ENCODE measurements around the gene SKP2.
"Not testable (repeated sequence)": the region's sequence is repeated elsewhere in the genome, so short reads cannot be mapped to it uniquely, and the experiment has no call there.

Gene SKP2

DNA sequence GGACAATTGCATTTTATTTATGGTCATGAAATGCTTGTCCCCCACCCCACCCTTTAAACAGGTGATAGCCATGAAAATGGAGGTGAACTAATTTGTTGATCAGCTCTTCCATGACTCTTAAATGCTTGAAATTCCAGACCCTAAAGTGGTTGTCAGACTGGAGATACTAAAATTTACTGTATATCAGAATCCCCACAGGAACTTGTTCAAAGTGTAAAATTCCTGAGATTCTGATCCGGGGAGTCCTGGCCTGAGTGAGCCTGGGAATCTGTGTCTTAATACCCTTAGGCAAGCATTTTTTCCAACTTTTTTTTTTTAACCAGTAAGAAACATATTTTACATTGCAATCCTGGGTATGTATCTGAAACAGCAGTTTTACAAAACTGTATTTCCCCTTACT is 4.7 kb downstream of the SKP2 start:
- DNase-seq (ENCODE audit: low read depth), result no peak

- DNase-seq (ENCODE audit: low read depth), result no peak
These were observed 6.2 kb downstream of the SKP2 start for GRCh38 chr5:36158144-36158543.

DNA sequence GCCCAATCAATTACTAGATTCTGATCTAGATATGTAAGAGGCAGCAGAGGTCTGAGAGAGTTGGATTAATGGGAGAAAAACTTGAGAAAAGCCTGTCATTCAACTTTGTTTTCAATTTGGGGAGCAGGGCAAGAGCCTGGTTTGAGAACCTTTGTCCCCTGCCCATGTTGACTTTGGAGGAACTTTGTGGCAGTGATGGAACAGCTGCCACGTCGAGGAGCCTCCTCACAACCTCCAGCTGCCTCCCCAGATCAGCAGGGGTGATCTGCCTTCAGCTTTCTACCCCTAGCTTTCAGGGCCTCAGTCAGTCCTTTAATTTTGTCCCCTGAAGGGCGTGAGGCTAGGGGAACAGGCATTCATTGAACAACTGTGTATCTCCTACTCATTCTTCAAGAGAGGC is 8.7 kb downstream of the SKP2 start:
- DNase-seq (ENCODE audit: low read depth), result no peak

DNA sequence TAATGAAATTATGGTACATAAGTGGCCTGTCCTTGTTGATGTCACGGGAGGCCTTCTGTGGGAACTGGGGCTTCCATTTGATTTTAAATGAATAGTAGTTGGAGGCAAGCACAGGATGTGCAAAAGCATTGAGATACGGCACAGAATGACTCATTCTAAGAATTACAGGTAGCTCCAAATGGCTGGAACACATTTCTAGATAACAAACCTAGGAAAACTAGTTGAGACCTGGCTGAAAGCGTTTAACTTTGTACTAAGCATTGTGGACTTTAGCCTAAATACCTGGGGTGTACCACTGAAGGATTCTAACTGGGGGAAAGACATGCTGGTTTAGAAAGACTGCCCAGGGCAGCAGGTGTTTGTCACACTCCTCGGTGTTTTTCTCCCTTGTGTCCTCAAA is 9.4 kb downstream of the SKP2 start:
- DNase-seq (ENCODE audit: low read depth), result no peak

DNA sequence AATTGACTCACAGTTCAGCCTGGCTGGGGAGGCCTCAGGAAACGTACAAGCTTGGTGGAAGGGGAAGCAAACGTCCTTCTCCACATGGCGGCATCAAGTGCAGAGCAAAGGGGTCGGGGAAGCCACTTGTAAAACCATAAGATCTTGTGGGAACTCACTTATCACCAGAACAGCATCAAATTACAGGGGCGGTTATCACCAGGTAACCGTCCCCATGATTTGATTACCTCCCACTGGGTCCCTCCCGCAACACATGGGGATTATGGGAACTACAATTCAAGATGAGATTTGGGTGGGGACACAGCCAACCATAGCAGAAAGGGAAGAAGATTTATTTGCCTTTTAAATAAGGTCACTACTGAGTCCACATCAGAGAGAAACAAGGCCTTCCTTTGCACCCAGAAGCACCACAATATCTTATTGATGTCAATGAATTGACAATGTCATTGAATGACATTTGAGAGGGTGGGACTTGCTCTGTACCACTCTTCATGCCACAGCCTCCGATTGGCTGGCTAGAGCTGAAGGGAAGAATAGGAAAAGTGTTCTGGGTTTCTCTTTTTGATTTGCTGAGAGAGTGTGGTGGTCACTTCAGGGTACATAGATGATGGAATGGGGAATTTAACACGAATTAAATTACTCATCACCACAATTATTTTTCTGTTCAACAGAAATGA is 11.0 kb downstream of the SKP2 start:
- no peak for DNase-seq (ENCODE audit: low read depth)

GRCh38 chr5:36164461-36164860 is 12.6 kb downstream of the SKP2 start:
- no peak for DNase-seq (ENCODE audit: low read depth)

DNA sequence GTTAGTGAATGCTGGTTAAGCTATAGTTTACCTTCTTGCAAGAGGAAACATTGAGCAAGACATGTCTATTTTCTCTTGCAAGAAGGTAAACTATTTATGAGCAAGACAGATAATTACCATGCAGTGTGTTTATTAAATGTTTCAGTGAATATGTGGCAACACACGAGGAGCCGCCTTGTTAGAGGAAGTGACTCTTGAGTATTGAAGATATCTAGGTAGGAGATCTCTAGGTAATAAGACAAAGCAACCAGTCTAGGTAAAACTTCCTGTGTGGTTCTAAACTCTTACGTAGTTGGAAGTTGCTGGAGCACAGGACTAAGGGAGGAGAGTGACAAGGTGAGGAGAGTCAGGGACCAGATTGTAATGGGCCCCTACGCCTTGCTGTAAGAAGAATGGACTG is 16.8 kb downstream of the SKP2 start:
- DNase-seq (ENCODE audit: low read depth), result no peak

DNA sequence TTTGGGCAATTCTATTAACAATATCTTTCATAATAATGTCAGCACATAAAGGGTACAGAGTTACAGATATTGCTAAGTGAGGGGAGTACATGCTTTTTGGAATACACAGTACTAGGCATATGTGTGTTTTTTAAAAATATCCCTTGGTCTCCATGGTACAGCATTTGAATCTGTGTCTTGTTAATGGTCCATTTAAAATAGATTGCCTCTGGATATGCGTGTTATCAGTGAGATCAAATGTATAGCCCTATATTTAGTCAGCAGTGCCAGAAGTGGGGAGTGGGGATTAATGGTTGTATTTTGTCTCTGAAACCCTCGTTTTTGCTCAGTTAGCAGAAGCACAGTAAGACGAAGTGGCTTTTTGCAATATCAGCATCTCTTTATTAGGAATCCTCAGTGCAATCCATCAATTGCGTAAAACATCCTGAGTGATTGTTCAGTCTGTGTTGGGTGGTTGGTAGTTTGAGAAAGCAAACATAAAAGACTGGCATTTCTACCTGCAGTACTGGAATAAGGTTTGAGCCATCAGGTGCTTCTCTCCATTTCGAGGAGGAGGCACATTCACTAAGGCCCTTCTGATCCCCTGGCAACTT is 19.0 kb downstream of the SKP2 start:
- DNase-seq (ENCODE audit: low read depth), result no peak

- DNase-seq (ENCODE audit: low read depth), result no peak
These were observed 20.7 kb downstream of the SKP2 start for GRCh38 chr5:36172599-36172998.

DNA sequence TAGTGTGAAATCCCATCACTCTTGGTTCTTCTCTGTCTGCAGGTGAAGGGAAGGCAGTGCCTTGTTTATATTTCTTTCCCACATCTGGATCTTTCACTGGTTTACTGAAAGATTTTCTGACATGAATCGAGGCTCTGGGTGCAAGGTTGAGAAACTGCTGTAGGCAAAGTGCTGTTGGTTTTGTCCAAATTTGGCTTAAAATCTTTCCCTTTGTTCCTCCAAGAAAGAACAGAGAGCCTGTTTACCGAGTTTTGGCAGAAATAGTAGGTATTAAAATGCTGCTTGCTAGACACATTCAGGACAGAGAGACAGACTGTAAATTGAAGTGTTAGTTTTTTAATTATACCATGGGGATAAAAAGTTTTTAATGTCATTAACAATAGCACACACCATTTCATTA is 21.5 kb downstream of the SKP2 start:
- DNase-seq (ENCODE audit: low read depth), result no peak

GRCh38 chr5:36174119-36174518 is 22.2 kb downstream of the SKP2 start:
- no peak for DNase-seq (ENCODE audit: low read depth)

DNA sequence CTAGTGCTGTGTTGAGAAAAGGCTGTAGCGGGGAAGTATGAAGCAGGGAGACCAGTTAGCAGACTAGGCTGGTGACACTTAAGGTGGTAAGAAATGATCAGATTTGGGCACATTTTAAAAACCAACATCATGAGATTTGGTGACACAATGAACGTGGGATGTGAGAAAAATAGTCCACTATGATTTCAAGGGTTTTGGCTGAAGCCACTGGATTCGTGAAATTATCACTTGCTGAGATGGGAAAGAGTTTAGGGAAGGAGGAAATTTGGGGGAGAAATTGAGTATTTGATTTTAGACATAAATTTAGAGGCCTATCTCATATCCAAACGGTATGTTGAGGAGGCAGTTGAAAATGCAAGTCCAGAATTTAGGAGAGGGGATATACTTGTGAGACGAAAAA is 23.1 kb downstream of the SKP2 start:
- DNase-seq (ENCODE audit: low read depth), result no peak

DNA sequence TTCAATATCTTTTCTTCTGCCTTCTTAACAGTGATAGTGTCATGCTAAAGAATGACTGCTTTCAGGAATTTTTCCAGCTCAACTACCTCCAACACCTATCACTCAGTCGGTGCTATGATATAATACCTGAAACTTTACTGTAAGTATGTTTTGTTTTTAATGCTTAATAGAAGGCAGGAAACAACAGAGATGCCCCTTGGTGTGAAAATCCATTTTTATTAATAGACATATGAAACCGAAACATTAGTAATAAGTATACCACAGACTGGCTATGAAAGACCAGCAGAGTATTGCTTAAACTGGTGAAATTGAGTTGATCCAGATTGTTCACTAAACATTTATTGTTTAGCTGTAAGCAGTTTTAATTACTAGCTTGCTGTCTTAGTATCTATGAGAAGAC is 25.2 kb downstream of the SKP2 start:
- DNase-seq (ENCODE audit: low read depth), result no peak

DNA sequence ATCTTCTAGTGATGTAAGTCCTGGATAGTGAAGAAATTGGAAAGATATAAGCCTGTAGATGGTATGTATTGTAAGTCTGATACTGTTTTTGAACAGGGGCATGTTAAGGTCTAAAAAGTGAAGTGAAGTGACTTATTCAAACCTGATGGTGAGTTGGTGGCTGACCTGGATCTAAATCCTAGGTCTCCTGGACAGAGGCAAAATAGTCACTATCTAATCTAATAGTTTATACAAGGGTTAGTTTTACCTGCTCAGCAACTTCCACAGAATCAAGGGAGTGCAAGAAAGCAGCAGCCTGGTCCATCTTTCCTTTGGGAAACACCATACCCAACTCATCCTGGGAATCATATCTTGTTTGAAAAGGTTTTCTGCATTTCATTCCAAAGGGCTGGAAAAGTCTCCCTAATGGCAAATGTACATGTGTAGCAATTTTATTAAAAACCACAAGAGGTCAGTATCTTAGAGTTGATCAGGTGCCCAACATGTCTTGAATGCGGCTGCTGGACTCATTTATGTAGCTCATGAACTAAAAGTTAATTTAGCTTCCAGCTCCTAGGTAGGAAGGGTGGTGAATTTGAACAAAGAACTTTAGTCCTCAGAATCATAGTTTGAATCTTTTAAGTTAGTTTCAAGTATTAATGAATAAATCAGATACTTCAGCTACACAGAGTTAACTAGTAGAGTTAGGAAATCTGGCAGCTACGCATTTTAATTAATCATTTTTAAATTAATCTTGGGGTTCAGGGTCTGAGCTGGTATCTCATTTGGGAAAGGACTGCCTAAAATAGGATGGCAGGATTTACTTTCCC is 26.0 kb downstream of the SKP2 start:
- no peak for DNase-seq (ENCODE audit: low read depth)

DNA sequence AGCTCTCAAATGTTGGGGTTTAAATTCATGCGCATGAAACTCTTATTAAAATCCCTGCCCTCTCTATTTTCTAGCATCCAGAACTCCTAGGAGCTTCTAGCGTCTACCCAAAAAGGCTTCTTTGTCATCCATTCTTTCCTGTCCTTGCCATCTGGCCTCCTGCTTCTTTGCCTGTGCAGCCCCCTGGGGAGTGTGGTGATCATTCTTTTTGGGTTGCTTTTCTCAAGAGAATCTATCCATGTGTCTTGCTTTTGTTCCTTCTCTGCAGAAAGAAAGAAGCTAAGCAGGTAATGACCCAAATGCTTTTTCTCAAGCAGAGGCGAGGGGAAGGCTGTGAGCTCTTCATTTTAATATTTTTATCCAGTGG is 26.6 kb downstream of the SKP2 start:
- DNase-seq (ENCODE audit: low read depth), result no peak

DNA sequence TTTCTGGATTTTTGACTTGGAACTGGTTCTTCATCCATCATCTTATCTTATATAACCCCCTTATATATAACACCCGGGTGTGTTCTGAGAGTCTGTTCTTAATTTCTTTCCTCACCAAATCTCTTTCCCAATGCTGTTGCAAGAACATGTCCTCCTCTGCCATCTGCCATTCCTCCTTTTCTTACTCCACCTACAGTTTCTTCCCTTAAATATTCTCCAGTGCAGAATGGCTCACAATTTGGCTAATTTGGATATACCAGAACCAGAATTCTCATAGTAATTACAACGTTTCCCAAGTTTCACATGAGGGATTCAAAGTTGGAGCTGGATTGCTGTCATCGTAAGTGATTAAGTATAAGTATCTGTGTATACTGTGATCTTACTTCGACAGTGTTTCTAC is 28.0 kb downstream of the SKP2 start:
- no peak for DNase-seq (ENCODE audit: low read depth)

GRCh38 chr5:36180556-36181350 is 28.8 kb downstream of the SKP2 start:
- DNase-seq (ENCODE audit: low read depth), result no peak

- DNase-seq (ENCODE audit: low read depth), result no peak
These were observed 29.9 kb downstream of the SKP2 start for GRCh38 chr5:36181774-36182173.

- not testable (repeated sequence) for DNase-seq (ENCODE audit: low read depth)
These were observed 32.5 kb downstream of the SKP2 start for GRCh38 chr5:36184408-36184807.

GRCh38 chr5:36193746-36194145 is 41.8 kb downstream of the SKP2 start:
- no peak for DNase-seq (ENCODE audit: low read depth)

DNA sequence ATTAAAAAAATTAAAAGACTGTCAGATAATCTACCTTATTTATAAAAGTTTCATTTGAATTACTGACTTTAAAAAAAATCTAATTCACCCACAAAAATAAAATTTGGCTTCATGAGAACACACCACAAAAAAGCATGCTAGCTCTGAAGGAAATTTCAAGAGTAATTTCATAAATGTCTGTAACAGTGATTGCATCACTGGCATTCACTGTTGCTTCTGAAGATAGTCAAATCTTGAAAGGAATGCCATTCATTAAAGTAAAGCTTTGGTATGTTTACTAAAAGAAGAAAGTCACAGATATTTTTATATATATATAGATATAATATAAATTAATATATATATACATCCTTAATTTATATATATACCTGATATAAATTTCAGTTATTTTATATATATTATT is 46.4 kb downstream of the SKP2 start:
- DNase-seq (ENCODE audit: low read depth), result no peak

DNA sequence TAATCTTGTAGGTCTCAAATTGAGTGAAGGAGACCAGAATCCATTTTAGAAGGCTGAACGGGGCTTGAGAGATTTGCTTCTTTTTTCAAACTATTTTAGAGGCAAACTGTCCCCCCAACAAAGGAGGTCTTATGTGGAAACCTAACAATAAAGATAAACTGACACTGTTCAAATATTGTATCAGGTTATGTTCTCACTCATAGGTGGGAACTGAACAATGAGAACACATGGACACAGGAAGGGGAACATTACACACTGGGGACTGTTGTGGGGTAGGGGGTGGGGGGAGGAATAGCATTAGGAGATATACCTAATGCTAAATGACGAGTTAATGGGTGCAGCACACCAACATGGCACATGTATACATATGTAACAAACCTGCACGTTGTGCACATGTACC is 46.9 kb downstream of the SKP2 start:
- DNase-seq (ENCODE audit: low read depth), result not testable (repeated sequence)

DNA sequence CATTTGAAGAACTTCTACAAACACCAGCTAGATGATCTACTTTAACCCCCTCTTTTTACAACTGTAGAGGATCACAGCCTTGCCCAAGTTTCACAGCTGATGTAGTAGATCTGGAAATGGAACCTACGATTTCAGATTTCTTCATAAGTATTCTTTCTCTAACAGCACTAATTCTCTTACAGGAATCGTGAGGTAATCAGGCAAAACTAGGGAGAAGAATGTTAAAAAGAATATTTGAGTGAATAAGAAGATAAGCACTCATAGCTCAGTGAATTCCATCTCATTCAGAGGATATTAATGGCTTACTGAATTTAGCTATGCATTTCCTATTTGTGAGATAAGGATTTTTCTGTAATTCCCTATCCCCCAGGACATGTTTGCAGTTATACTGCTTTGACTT is 47.7 kb downstream of the SKP2 start:
- DNase-seq (ENCODE audit: low read depth), result no peak

All from stimulated activated CD4-positive, alpha-beta T cell treated with anti-CD3 and anti-CD28 coated beads, Interleukin-2, amount 100 ng/mL, for 4 hours (primary cell).